HG03135 (cell line): ENCODE results near the gene C16orf82.

ENCODE experiments used
- ATAC-seq: cut with Tn5 transposase; IDR thresholded peaks from one replicate; pipeline ENCODE4 v1.9.1; 2021; ENCODE audit warnings: mild to moderate bottlenecking, moderate library complexity; ENCODE audit not compliant: unreplicated experiment

C16orf82 gene

GRCh38 chr16:27066668-27067537 is at the start of gene C16orf82:
Gene C16orf82 (plus strand): TSS chr16:27066927.
- ATAC-seq, result no peak

GRCh38 chr16:27020031-27020430 is 46.7 kb upstream of the C16orf82 start:
- ATAC-seq, result no peak

GRCh38 chr16:27024010-27024409 is 42.7 kb upstream of the C16orf82 start:
- no peak for ATAC-seq

GRCh38 chr16:27025581-27025980 is 41.1 kb upstream of the C16orf82 start:
- ATAC-seq, result no peak

- no peak for ATAC-seq
Measured at GRCh38 chr16:27027971-27028370, 38.8 kb upstream of the C16orf82 start.

- no peak for ATAC-seq
Measured at GRCh38 chr16:27028591-27029110, 38.1 kb upstream of the C16orf82 start.

- no peak for ATAC-seq
Measured at GRCh38 chr16:27029525-27029924, 37.2 kb upstream of the C16orf82 start.

GRCh38 chr16:27033281-27033979 is 33.3 kb upstream of the C16orf82 start:
- no peak for ATAC-seq

- no peak for ATAC-seq
Measured at GRCh38 chr16:27040732-27041131, 26.0 kb upstream of the C16orf82 start.

- ATAC-seq, result no peak
Measured at GRCh38 chr16:27046958-27047518, 19.7 kb upstream of the C16orf82 start.

GRCh38 chr16:27048316-27048715 is 18.4 kb upstream of the C16orf82 start:
- ATAC-seq, result no peak

GRCh38 chr16:27049117-27049516 is 17.6 kb upstream of the C16orf82 start:
- no peak for ATAC-seq

GRCh38 chr16:27052007-27052406 is 14.7 kb upstream of the C16orf82 start:
- no peak for ATAC-seq

- ATAC-seq, result no peak
Measured at GRCh38 chr16:27053996-27054395, 12.7 kb upstream of the C16orf82 start.

- no peak for ATAC-seq
Measured at GRCh38 chr16:27058299-27058698, 8.4 kb upstream of the C16orf82 start.

- ATAC-seq, result no peak
Measured at GRCh38 chr16:27070776-27071175, 4.0 kb downstream of the C16orf82 start.

- no peak for ATAC-seq
Measured at GRCh38 chr16:27073733-27074132, 7.0 kb downstream of the C16orf82 start.

GRCh38 chr16:27080895-27081294 is 14.2 kb downstream of the C16orf82 start:
- no peak for ATAC-seq

GRCh38 chr16:27083861-27084261 is 17.1 kb downstream of the C16orf82 start:
- ATAC-seq, result no peak

GRCh38 chr16:27084307-27085028 is 17.7 kb downstream of the C16orf82 start:
- ATAC-seq, result no peak

- ATAC-seq, result no peak
Measured at GRCh38 chr16:27085182-27085581, 18.5 kb downstream of the C16orf82 start.
